Suppressor macrophage treated with lipopolysaccharide for 1 hour (primary cell): ENCODE measurements around the gene AIM2.
"Not testable (repeated sequence)": the region's sequence is repeated elsewhere in the genome, so short reads cannot be mapped to it uniquely, and the experiment has no call there.

Experiments
- DNase-seq, 3 donors: peaks; one replicate each; pipeline ENCODE4 v3.0.0-alpha.2; 2020 to 2022

The AIM2 gene

DNA sequence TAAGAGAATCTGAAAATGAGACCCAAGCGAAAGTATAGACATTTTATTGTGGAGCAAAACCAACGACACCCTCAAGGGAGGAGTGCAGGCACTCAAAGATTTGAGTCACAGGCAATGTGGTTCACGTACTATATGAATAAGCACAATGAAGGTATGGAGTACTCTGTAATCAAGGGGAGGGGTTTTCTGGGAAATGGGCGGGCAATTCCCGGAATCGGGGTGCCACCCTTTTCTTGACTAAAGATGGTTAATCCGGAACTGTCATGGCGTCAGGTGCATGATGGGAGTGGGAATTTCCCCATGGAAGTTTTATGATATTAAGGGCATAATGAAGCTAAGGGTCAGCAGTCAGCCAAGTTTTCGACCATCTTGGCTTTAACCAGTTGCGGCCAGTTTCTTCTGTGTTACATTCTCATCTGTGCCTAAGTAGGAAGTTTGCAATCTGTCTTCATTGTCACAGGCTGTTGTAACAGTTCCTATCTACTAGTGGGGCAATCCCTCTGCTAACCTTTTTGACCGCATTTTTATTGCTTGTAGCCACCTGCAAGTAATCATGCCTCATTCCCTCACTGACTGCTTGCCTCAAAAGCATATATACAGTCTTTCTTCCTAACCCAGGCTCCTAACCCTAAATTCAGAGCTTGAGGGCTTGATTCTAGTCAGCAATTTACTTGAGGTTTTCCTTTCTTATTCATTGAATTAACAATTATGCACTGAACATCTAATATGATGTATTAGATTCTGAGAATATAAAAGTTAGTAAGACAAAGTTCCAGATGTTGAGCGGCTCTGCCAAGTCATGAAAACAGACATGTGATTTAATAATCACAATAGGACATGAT lies 775 bp upstream of the AIM2 start:
- peak; percentile 93 to 99 (median 93) for DNase-seq

DNA sequence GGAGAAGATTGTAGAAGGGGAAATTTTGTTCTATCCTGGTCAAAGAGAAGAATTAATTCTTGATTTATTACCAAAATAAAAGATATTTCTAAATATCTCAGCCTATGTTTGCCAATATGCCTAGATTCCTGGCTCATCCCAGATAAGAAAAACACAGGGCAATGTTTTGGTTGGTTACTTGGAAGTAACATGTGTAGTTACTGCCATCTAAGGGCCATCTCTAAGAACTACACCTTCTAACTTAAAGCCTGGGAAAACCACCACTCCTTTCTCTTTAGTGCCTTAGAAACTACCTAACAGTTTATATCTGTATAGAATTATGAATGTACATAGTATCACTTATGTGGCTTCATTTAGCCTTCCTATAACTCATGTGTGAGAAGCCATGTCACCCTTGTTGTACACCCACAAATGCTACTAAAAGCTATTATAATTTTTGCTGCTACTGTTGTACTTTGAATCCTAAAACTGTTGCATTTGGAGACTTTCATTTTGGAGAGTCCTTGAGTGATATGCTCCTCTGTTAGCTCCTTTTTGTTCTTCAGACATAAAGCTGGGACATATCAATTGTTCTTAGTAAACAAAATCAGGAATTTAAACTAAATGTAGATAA lies 4.5 kb downstream of the AIM2 start:
- peak; percentile 70 to 80 (median 79) for DNase-seq

DNA sequence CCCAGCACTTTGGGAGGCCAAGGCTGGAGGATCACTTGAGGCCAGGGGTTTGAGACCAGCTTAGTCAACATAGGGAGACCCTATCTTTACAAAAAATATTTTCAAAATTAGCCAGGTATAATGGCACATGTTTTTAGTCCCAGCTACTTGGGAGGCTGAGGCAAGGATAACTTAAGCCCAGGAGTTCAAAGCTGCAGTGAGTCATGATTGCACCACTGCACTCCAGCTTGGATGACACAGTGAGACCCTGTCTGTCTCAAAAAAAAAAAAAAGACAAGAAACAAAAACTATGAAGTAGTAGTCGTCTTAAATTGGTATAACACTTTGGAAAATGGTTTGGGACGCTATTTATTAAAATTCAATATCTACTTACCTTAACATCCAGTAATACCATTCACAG lies 7.7 kb downstream of the AIM2 start:
- DNase-seq: peak; percentile 55 to 77 (median 69)

- peak; percentile 62 to 81 (median 73) for DNase-seq
Observed at GRCh38 chr1:159067699-159068621, 8.6 kb downstream of the AIM2 start.

DNA sequence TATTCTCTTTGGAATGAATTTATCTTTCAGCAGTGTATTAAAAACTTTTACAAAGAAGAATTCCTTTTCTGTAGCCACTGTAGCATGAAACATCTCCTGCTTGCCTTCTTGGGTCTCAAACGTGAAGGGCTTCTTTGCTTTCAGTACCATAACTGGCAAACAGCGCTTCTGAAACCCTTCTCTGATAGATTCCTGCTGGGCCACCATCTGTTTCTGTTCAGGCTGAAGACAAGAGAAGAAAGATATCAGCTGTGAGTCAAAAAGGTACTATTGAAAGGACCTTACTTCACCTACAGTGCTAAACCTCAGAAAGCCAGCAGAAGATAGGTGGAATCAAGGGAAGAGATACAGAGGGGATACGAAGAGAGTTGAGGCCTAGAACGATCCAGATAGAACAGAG lies 10.5 kb downstream of the AIM2 start:
- no peak for DNase-seq

DNA sequence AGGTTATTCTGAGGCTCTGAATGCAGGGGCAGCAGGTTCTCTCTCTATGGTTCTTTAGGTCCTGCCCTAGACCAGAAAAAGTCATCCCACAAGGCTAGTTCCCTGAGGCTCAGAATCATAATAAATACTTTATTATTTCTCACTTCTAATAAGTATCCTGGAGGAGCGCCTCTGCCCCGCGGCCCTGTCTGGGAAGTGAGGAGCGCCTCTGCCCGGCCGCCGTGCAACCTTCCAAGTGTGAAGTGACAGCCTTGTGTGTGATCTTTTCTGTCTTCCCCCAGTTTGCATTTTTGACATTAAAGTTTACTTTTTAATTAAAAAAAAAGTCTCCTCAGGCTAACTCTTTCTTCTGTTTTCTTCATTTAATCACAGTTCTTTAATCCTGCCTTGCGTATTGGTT lies 11.5 kb downstream of the AIM2 start:
- no peak for DNase-seq

DNA sequence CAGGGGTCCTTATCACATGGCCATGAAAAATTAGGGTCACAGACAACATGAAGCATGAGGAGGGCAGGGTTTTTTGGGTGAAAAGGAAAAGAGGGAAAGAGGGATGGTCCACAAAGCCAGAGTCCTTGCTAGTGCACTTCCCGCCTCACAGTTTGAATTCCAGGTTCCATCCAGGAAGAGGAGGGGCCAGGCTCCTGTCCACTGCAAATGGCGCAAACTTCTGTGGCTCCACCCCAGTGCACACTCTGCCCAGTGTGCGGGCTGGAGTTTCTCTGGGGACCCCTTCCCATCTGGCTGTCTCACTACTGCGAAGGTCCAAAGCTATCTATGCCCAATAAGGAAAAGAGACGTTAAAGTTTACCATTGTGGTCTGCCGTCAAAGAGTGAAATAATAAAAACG lies 17.8 kb downstream of the AIM2 start:
- DNase-seq: no peak

- DNase-seq: no peak
Observed at GRCh38 chr1:159056069-159056698, 20.4 kb downstream of the AIM2 start.

DNA sequence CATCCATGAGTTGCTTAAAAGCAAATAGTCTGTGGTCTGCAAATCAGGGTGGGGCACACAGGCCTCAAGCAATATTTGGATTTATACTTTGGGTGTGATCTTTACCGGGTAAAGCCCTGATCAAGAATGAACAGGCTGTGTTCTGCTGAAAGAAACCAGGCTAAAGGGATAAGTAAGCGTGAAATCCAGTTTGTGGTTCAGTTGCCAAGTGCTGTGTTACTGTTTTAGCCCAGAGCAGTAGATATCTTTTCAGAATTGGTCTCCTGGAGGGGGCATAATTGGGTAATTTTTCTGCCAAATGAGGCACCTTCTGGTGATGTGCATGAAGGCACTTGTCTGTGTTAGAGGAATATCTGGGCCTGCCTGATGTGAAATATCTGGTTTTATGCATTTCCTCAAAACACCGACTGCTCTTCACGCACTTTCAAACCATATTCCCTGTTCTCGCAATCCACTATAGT lies 21.4 kb downstream of the AIM2 start:
- DNase-seq: peak; percentile 17 to 39 (median 26)

DNA sequence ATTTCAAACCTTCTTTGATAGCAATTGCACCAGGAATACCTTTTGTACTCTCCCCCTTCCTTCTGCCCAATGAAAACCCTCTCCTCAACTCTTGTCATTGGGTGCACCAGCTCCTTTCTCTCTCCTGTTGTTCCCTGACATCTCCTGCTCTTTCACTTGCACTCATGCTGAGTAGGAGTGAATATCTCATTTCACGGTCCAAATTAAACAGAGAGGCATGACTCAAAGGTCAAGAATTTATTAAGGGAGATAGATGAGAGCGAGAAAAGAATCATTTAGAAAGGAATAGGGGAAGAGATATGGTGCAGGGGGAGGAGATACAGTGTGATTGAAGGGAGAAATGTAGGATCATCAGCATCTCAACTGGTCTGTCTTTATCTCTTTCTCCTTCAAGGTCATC lies 22.1 kb downstream of the AIM2 start:
- DNase-seq: no peak

GRCh38 chr1:159051436-159051835 lies 25.1 kb downstream of the AIM2 start:
- DNase-seq: no peak

DNA sequence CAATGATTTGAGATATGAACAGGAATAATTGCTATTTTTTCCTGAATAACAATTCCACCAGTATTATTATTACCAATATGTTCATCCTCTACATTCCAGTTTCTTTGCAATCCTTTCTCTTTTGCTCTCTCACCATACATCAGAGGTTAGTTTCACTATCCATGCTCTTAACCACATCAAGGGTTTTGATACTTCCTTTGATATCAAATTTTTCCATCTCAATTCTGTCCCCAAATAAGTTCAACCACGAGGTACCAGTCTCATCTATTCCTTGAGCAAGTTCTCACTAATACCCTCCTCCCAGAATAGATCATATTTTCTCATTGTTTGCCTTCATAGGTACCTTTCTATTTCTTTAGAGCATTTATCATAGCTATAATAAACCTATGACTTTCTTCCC lies 30.1 kb downstream of the AIM2 start:
- DNase-seq: not testable (repeated sequence)

GRCh38 chr1:159040893-159041724 lies 35.5 kb downstream of the AIM2 start:
- DNase-seq: no peak

DNA sequence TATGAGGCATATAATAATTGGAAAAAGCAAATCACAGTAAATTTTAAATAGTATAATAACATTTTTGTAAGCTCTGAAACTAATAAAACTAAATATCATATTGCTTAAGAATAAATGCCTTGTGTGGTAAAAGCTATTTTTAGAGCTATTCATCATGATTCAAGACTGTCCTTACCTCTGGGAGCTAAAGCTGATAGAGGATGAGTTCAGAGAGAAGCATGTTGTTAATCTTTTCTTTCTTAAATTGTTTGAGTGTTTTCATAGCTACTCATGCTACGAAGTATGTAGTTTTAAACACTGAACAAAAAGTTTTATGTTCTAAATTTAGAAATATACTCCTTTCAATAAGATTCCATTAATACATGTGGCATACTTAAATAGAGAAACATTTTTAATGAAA lies 36.4 kb downstream of the AIM2 start:
- DNase-seq: no peak

DNA sequence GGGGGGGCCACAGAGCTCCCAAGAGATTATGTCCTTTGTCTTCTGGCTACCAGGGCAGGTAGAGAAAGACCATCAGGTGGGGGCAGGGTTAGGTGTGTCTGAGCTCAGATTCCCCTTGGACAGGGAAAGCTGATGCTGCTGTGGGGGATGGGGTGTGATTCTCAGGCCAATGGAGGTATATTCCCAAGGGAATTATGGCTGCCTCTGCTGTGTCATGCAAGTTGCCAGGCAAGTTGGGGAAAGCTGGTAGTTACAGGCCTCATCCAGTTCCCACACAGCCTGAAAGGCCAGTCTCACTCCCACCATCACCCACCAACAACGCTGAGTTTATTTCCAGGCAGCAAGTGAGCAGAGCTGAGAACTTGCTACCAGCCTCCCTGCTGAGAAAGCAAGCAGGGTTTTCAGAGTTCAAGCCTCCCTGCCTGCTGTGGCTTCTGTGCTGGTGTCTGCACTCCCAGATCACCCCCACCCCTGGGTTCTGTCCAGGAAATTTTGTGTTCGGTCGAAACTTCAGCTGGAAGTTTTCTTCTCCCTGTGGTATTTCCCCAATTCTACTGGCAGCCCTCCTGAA lies 45.6 kb downstream of the AIM2 start:
- DNase-seq: no peak

DNA sequence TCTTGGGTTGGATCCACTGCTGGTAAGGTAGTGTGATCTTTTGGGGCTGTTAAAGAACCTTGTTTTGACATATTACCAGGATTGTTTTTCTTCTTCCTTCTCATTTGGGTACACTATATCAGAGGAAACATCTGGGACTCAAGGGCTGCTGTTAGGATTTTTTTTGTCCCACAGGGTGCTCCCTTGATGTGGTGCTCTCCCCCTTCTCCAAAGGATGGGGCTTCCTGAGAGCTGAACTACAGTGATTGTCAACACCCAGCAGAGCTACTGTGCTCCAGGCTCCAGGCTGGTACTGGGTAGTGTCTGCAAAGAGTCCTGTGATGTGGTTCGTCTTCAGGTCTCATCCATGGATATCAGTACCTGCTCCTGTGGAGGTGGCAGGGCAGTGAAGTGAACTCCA lies 46.3 kb downstream of the AIM2 start:
- no peak for DNase-seq

GRCh38 chr1:159026841-159027240 lies 49.7 kb downstream of the AIM2 start:
- not testable (repeated sequence) for DNase-seq

DNA sequence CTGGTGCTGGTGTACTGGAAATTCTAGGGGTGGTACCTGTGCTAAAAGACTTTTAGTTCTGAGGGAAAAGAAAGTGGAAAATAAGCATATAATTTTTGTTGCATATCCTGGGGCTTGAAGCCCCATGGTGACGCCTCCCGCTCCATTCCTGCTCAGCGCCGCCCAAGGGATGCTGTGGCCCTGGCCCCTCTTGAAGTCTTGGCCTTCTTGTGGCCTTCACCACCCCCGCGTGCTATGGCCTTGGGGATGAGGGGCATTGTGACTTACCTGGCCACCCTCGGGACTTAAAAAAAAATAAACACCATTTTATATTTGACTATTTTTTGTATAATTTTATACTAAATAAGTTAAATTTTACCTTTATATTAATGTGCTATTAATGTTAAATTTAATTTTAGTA lies 51.5 kb downstream of the AIM2 start:
- no peak for DNase-seq

- no peak for DNase-seq
Observed at GRCh38 chr1:159023723-159024122, 52.8 kb downstream of the AIM2 start.

- DNase-seq: peak; percentile 91 to 98 (median 96)
Observed at GRCh38 chr1:159015440-159015909, 61.1 kb downstream of the AIM2 start.

DNA sequence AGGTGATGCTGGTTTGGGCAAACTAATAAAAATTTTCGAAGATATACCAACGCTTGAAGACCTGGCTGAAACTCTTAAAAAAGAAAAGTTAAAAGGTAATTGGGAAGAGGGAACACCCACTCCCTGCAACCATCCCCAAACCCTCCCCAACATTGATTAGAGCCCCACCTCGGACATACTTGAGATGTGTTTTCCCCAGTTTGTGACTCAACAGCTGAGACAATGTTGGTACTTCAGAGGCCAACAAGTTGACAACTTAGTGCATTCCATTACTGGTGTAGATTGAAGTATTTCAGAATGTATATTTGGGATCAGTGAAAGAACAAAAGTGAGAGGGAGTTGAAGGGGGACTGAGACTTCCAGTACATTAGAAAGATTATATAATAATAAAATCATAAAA lies 61.7 kb downstream of the AIM2 start:
- DNase-seq: peak; percentile 38 to 58 (median 51)
